Measurements from ENCODE around the gene SMIM43.

Gene SMIM43

GRCh38 chr4:121790976-121791375 lies 26.0 kb upstream of the SMIM43 start:
- H3K27ac ChIP-seq = no peak overlapping the region
- no peak for DNase-seq (ENCODE audit: low spot score)
- no peak overlapping the region for H3K4me3 ChIP-seq
- no peak for TF ChIP-seq CTCF (IDR thresholded peaks at IDR 0.05)

- no peak overlapping the region for H3K27ac ChIP-seq
- no peak for DNase-seq (ENCODE audit: low spot score)
- no peak overlapping the region for H3K4me3 ChIP-seq
- no peak for TF ChIP-seq CTCF (IDR thresholded peaks at IDR 0.05)
Measured at GRCh38 chr4:121789960-121790829, 25.2 kb upstream of the SMIM43 start.

- Histone ChIP-seq H3K27ac (no peak overlapping the region), H3K4me3 (no peak overlapping the region)
- no peak for TF ChIP-seq CTCF (IDR thresholded peaks at IDR 0.05)
- no peak for DNase-seq (ENCODE audit: low spot score)
Measured at GRCh38 chr4:121789455-121789854, 24.5 kb upstream of the SMIM43 start.

- TF ChIP-seq CTCF (IDR thresholded peaks at IDR 0.05) = no peak
- no peak overlapping the region for H3K27ac ChIP-seq
- DNase-seq (ENCODE audit: low spot score) = no peak
- H3K4me3 ChIP-seq = no peak overlapping the region
Measured at GRCh38 chr4:121788896-121789295, 23.9 kb upstream of the SMIM43 start.

GRCh38 chr4:121786221-121786620 lies 21.3 kb upstream of the SMIM43 start:
- no peak for DNase-seq (ENCODE audit: low spot score)
- H3K27ac ChIP-seq = peak overlapping the region in 1 of 2 donors; percentile 61
- no peak for TF ChIP-seq CTCF (IDR thresholded peaks at IDR 0.05)
- no peak overlapping the region for H3K4me3 ChIP-seq

GRCh38 chr4:121785479-121785878 lies 20.5 kb upstream of the SMIM43 start:
- no peak for DNase-seq (ENCODE audit: low spot score)

More at GRCh38 chr4:121785479-121785878, 20.5 kb upstream of the SMIM43 start:
- Histone ChIP-seq H3K27ac (peak overlapping the region in 1 of 2 donors; percentile 61), H3K4me3 (no peak overlapping the region)
- TF ChIP-seq CTCF (IDR thresholded peaks at IDR 0.05) = no peak
